Measurements from ENCODE around the gene STK32B.

The STK32B gene

DNA sequence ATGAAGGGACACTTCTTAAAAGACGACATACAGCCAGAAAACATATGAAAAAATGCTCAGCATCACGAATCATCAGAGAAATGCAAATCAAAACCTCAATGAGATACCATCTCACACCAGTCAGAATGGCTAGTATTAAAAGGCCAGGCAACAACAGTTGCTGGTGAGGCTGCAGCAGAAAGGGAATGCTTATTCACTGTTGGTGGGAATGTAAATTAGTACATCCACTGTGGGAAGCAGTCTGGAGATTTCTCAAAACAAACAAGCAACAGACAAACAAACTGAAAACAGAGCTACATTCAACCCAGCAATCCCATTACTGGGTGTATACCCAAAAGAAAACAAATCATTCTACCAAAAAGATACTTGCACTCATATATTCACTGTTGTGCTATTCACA, 459.2 kb downstream of the STK32B start:
- no peaks in the 10 kb centered on the region for H4K20me1 ChIP-seq (ENCODE audit: insufficient read depth, low read length, poor library complexity, severe bottlenecking)
- no peaks in the 10 kb centered on the region for H3K36me3 ChIP-seq (ENCODE audit: insufficient read depth, low read length)
- no peaks in the 10 kb centered on the region; the same call in 1 of the 2 replicates for H3K9me3 ChIP-seq (ENCODE audit: insufficient read depth, low read depth, low read length)
- H3K4me2 ChIP-seq (ENCODE audit: low read depth, low read length, poor library complexity, severe bottlenecking) = no peak overlapping the region
- no peaks in the 10 kb centered on the region for H3K27me3 ChIP-seq (ENCODE audit: insufficient read depth, low read length, poor library complexity, severe bottlenecking)
- no peaks in the 10 kb centered on the region for H3K9me2 ChIP-seq (replicated peaks; ENCODE audit: low read depth, low read length)
- no peak overlapping the region for H3K9ac ChIP-seq (ENCODE audit: low read depth, low read length, poor library complexity, severe bottlenecking)
- H3F3A ChIP-seq (ENCODE audit: low read depth) = no peaks in the 10 kb centered on the region
- H2AFZ ChIP-seq (ENCODE audit: low read length) = no peak overlapping the region
- H3K4me3 ChIP-seq (ENCODE audit: low read length, poor library complexity, severe bottlenecking) = no peak overlapping the region
- H3K4me1 ChIP-seq (ENCODE audit: insufficient read depth, low read length, poor library complexity, severe bottlenecking) = no peaks in the 10 kb centered on the region
- TF ChIP-seq, protein P1, sequence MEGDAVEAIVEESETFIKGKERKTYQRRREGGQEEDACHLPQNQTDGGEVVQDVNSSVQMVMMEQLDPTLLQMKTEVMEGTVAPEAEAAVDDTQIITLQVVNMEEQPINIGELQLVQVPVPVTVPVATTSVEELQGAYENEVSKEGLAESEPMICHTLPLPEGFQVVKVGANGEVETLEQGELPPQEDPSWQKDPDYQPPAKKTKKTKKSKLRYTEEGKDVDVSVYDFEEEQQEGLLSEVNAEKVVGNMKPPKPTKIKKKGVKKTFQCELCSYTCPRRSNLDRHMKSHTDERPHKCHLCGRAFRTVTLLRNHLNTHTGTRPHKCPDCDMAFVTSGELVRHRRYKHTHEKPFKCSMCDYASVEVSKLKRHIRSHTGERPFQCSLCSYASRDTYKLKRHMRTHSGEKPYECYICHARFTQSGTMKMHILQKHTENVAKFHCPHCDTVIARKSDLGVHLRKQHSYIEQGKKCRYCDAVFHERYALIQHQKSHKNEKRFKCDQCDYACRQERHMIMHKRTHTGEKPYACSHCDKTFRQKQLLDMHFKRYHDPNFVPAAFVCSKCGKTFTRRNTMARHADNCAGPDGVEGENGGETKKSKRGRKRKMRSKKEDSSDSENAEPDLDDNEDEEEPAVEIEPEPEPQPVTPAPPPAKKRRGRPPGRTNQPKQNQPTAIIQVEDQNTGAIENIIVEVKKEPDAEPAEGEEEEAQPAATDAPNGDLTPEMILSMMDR (conservative IDR thresholded peaks at IDR 0.05; ENCODE audit: low read length) = no peak
- no peak for TF ChIP-seq EZH2phosphoT487 (IDR thresholded peaks at IDR 0.05; ENCODE audit: borderline replicate concordance)
- H3K79me2 ChIP-seq (ENCODE audit: insufficient read depth, low read length) = no peaks in the 10 kb centered on the region

DNA sequence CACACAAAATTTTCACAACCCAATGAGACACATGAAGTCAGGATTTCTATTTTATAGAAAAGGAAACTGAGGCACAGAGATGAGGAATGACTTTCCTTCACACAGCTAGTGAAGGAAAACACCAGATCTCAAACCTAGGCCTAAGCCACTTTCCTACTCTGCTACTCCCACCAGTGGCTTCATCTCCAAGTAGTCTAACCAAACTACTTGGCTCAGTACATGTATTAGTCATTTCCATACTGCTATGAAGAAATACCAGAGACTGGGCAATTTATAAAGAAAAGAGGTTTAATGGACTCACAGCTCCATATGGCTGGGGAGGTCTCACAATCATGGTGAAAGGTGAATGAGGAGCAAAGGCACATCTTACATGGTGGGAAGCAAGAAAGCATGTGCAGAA, 460.5 kb downstream of the STK32B start:
- H3K4me1 ChIP-seq (ENCODE audit: insufficient read depth, low read length, poor library complexity, severe bottlenecking) = no peaks in the 10 kb centered on the region
- no peak for TF ChIP-seq EZH2phosphoT487 (IDR thresholded peaks at IDR 0.05; ENCODE audit: borderline replicate concordance)

DNA sequence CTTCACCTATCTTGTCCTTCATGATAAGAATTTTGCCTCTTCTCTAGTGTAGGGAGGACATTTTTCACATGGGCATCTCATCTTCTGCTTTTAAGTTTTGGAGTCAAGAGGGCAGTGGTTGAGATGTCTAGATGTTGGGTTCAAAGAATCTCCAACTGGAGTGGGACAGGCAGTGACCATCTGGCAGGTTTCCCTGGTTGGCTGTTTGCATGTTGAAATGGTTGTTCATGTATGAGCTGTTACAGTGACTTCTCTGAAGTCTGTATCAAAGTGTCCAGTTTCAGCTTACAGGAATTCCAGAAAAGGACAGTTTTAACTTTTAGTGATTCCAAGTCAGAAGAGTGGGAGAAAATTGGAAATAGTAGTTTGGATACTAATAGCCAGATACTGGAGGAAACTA, 464.4 kb downstream of the STK32B start:
- H2AFZ ChIP-seq (ENCODE audit: low read length) = no peak overlapping the region
- no peak for TF ChIP-seq EZH2phosphoT487 (IDR thresholded peaks at IDR 0.05; ENCODE audit: borderline replicate concordance)
- TF ChIP-seq, protein P1 (conservative IDR thresholded peaks at IDR 0.05; ENCODE audit: low read length) = no peak
- H3K9me2 ChIP-seq (replicated peaks; ENCODE audit: low read depth, low read length) = no peaks in the 10 kb centered on the region
- H3K27me3 ChIP-seq (ENCODE audit: insufficient read depth, low read length, poor library complexity, severe bottlenecking) = no peaks in the 10 kb centered on the region
- no peaks in the 10 kb centered on the region for H3K4me1 ChIP-seq (ENCODE audit: insufficient read depth, low read length, poor library complexity, severe bottlenecking)
- no peaks in the 10 kb centered on the region for H3K79me2 ChIP-seq (ENCODE audit: insufficient read depth, low read length)
- no peaks in the 10 kb centered on the region for H4K20me1 ChIP-seq (ENCODE audit: insufficient read depth, low read length, poor library complexity, severe bottlenecking)
- H3K9ac ChIP-seq (ENCODE audit: low read depth, low read length, poor library complexity, severe bottlenecking) = no peak overlapping the region
- H3K9me3 ChIP-seq (ENCODE audit: insufficient read depth, low read depth, low read length) = no peaks in the 10 kb centered on the region
- H3F3A ChIP-seq (ENCODE audit: low read depth) = no peaks in the 10 kb centered on the region
- no peak overlapping the region for H3K4me2 ChIP-seq (ENCODE audit: low read depth, low read length, poor library complexity, severe bottlenecking)
- H3K36me3 ChIP-seq (ENCODE audit: insufficient read depth, low read length) = no peaks in the 10 kb centered on the region
- H3K4me3 ChIP-seq (ENCODE audit: low read length, poor library complexity, severe bottlenecking) = no peak overlapping the region

More for the DNA sequence above, 460.5 kb downstream of the STK32B start:
- H3K4me2 ChIP-seq (ENCODE audit: low read depth, low read length, poor library complexity, severe bottlenecking) = no peak overlapping the region
- no peaks in the 10 kb centered on the region for H3K79me2 ChIP-seq (ENCODE audit: insufficient read depth, low read length)
- no peaks in the 10 kb centered on the region; the same call in 1 of the 2 replicates for H3K9me3 ChIP-seq (ENCODE audit: insufficient read depth, low read depth, low read length)
- H3F3A ChIP-seq (ENCODE audit: low read depth) = no peaks in the 10 kb centered on the region
- H3K4me3 ChIP-seq (ENCODE audit: low read length, poor library complexity, severe bottlenecking) = no peak overlapping the region
- H3K9ac ChIP-seq (ENCODE audit: low read depth, low read length, poor library complexity, severe bottlenecking) = no peak overlapping the region
- H3K27me3 ChIP-seq (ENCODE audit: insufficient read depth, low read length, poor library complexity, severe bottlenecking) = no peaks in the 10 kb centered on the region
- H3K9me2 ChIP-seq (replicated peaks; ENCODE audit: low read depth, low read length) = no peaks in the 10 kb centered on the region
- H4K20me1 ChIP-seq (ENCODE audit: insufficient read depth, low read length, poor library complexity, severe bottlenecking) = no peaks in the 10 kb centered on the region
- H2AFZ ChIP-seq (ENCODE audit: low read length) = no peak overlapping the region
- H3K36me3 ChIP-seq (ENCODE audit: insufficient read depth, low read length) = no peaks in the 10 kb centered on the region

DNA sequence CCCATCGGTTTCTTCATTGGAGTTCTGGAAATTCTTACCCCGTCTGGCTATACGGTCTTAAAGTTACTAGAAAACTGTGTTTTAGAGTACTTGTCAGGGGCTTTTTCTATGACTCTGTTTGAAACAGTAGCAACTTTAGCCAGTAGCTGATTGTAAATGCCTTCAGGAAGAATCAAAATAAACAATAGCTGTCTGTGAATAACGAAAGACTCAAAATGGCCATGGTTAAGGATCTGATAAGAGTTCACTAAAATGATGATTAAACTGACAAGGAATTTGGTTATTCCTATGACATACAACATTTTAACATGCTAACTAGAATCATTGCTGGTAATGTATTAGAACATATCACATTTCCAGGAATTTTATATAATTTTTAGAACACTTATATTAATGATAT, 466.1 kb downstream of the STK32B start:
- H2AFZ ChIP-seq (ENCODE audit: low read length) = no peak overlapping the region
- no peak for TF ChIP-seq EZH2phosphoT487 (IDR thresholded peaks at IDR 0.05; ENCODE audit: borderline replicate concordance)
- TF ChIP-seq, protein P1 (conservative IDR thresholded peaks at IDR 0.05; ENCODE audit: low read length) = no peak
- H3K4me3 ChIP-seq (ENCODE audit: low read length, poor library complexity, severe bottlenecking) = no peak overlapping the region
- no peaks in the 10 kb centered on the region for H3K9me2 ChIP-seq (replicated peaks; ENCODE audit: low read depth, low read length)
- no peaks in the 10 kb centered on the region for H3K4me1 ChIP-seq (ENCODE audit: insufficient read depth, low read length, poor library complexity, severe bottlenecking)
- H3K4me2 ChIP-seq (ENCODE audit: low read depth, low read length, poor library complexity, severe bottlenecking) = no peak overlapping the region
- H3K36me3 ChIP-seq (ENCODE audit: insufficient read depth, low read length) = no peaks in the 10 kb centered on the region
- no peaks in the 10 kb centered on the region for H3K9me3 ChIP-seq (ENCODE audit: insufficient read depth, low read depth, low read length)
- no peak overlapping the region for H3K9ac ChIP-seq (ENCODE audit: low read depth, low read length, poor library complexity, severe bottlenecking)
- no peaks in the 10 kb centered on the region for H3F3A ChIP-seq (ENCODE audit: low read depth)
- H4K20me1 ChIP-seq (ENCODE audit: insufficient read depth, low read length, poor library complexity, severe bottlenecking) = no peaks in the 10 kb centered on the region
- no peaks in the 10 kb centered on the region for H3K27me3 ChIP-seq (ENCODE audit: insufficient read depth, low read length, poor library complexity, severe bottlenecking)
- H3K79me2 ChIP-seq (ENCODE audit: insufficient read depth, low read length) = no peaks in the 10 kb centered on the region

Measured in Loucy (cell line).